DMS153 treated with DMSO at 0.1 percent for 48 hours (cell line): ENCODE data around the gene SLC25A15.
"Not testable (repeated sequence)": the region's sequence is repeated elsewhere in the genome, so short reads cannot be mapped to it uniquely, and the experiment has no call there.

ENCODE experiments used
- DNase-seq: peaks from one replicate; lab custom pipeline; 2025; ENCODE audit not compliant: unreplicated experiment; lab: John Stamatoyannopoulos, UW

SLC25A15 gene

DNA sequence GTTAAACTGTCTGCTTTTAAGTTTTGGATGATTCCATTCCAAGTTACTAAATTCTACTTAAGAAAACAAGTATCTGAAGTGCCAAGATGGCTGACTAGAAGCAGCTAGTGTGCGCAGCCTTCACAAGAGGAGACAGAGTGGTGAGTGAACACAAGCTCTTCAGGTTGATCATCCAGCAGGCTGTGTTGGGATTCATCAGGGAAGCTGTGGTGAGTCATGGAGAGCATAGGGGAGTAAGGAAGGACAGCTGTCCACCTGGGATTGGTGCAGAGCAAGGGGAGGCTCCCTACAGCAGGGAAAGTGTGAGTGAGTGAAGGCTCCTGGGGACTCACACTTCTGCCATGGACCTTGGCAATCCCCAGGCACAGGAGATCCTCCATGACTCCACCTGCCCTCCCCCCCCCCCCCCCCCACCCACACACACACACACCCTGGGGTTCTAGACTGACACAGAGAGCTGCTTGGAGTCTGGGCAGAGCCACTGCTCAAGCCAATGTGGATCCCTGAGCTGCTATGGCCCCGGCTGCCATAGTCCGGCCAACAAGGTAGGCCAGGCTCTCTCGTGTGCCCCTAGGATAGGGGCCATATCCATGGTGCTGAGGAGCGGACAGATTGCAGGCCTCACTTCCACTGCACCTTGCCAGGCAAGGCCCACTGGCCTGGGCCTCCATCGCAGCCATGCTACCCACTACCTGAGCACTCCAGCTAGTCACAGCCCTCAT, 23.5 kb downstream of the SLC25A15 start:
- no peak for DNase-seq

DNA sequence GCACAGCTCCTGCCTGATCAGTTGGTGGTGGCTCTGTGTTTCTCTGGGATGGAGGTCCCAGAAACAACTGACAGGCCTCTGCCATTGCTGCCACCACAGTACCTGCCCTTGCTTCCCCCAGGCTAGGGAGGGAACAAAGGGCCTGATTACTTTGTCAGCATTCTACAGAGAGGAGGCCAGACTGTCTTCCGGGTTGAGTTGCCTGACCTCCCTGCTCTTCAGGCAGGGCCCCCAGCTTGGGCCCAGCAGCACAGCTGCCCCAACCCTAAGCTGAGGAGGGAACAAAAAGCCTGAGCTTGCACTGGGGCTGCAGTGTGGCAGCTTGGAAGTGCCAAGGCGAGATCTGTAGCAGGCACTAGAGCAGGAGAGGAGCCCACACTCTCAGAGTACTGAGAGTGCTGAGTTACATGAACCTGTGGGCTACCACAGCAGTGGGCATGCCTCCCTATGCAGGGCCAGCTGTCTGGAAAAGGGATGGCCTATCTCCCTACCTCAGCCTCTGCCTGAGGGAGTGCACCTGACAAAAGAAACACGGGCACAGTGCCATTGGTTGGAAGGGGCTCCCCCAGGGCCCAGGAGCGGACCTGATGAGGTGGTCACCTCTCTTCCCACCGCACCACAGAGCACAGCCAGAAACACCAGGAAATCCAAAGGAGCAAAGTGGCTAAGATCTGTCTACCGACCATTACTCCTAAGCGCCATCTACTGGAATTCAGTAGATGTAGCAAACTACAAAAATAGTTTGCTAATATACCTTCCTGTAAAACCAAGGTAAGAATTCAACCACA, 24.4 kb downstream of the SLC25A15 start:
- DNase-seq = peak; percentile 20

DNA sequence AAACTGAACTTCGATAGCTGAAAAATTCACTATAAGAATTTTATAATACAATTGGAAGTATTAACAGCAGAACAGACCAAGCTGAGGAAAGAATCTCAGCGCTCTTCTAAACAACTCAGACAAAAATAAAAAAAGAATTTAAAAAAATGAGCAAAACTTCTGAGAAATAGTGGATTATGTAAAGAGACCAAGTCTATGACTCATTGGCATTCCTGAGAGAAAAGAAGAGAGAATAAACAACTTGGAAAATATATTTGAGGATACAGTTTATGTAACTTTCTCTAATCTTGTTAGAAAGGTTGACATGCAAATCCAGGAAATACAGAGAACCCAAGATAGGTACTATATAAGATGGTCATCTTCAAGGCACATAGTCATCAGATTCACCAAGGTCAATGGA, 25.4 kb downstream of the SLC25A15 start:
- no peak for DNase-seq

DNA sequence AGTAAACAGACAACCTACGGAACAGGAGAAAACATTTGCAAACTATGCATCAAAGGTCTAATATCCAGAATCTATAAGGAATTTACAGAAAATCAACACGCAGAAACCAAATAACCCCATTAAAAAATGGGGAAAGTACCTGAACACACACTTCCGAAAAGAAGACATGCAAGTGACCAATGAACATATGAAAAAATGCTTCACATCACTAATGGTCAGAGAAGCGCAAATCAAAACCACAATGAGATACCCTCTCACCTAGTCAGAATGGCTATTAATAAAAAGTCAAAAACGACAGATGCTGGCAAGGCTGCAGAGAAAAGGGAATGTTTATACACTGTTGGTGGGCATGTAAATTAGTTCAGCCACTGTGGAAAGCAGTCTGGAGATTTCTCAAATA, 29.5 kb downstream of the SLC25A15 start:
- DNase-seq = no peak

DNA sequence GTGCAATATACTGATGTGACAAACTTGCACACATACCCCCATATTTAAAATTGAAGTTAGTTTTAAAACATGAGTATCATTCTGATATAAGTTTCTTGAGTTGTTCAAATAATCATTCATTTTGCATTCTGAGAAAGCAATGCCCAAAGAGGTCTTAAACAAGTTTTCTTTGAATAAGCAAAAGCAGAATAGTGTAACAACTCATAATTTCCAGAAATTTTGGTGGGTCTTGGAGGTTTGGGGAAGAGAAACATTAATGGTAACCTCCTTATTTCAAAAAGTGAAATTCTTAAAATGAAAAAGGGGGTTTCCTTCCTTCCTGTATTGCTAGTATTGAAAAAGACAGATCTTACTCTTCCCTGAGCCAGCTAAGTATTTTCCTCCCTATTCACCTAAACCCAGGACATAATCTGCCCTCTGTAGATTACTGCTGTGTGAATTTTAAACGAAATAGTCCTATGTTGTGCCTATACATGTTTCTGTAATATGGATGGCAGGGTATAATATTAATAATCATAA, 30.4 kb downstream of the SLC25A15 start:
- no peak for DNase-seq

DNA sequence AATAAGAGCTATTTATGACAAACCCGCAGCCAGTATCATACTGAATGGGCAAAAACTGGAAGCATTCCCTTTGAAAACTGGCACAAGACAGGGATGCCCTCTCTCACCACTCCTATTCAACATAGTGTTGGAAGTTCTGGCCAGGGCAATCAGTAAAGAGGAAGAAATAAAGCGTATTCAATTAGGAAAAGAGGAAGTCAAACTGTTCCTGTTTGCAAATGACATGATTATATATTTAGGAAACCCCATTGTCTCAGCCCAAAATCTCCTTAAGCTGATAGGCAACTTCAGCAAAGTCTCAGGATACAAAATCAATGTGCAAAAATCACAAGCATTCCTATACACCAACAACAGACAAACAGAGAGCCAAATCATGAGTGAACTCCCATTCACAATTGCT, 50.3 kb downstream of the SLC25A15 start:
- DNase-seq = not testable (repeated sequence)

DNA sequence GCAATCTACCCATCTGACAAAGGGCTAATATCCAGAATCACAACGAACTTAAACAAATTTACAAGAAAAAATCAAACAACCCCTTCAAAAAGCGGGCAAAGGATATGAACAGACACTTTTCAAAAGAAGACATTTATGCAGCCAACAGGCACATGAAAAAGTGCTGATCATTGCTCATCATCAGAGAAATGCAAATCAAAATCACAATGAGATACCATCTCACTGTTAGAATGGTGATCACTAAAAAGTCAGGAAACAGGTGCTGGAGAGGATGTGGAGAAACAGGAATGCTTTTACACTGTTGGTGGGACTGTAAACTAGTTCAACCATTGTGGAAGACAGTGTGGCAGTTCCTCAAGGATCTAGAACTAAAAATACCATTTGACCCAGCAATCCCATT, 51.5 kb downstream of the SLC25A15 start:
- DNase-seq = not testable (repeated sequence)
